NCI-H2029 (cell line): Measurements from ENCODE around the gene EGFR.

Experiments
- DNase-seq: peaks from one replicate; lab custom pipeline; 2025; lab: John Stamatoyannopoulos, UW

Gene EGFR

GRCh38 chr7:55250313-55250712 lies 231.5 kb downstream of the EGFR start:
- DNase-seq, result no peak

- no peak for DNase-seq
Observed at GRCh38 chr7:55251313-55251712, 232.5 kb downstream of the EGFR start.

- no peak for DNase-seq
Observed at GRCh38 chr7:55251911-55252310, 233.1 kb downstream of the EGFR start.

- DNase-seq, result no peak
Observed at GRCh38 chr7:55252386-55252785, 233.6 kb downstream of the EGFR start.

GRCh38 chr7:55253188-55253587 lies 234.4 kb downstream of the EGFR start:
- DNase-seq, result no peak

- DNase-seq, result no peak
Observed at GRCh38 chr7:55254242-55254595, 235.4 kb downstream of the EGFR start.

- peak; percentile 50 for DNase-seq
Observed at GRCh38 chr7:55254596-55255495, 236.0 kb downstream of the EGFR start.

GRCh38 chr7:55255496-55256445 lies 237.0 kb downstream of the EGFR start:
- DNase-seq, result peak; percentile 63

GRCh38 chr7:55258631-55259030 lies 239.8 kb downstream of the EGFR start:
- DNase-seq, result no peak

GRCh38 chr7:55260171-55260570 lies 241.4 kb downstream of the EGFR start:
- no peak for DNase-seq

- DNase-seq, result no peak
Observed at GRCh38 chr7:55260676-55261385, 242.0 kb downstream of the EGFR start.
